ENCODE results near the gene HOXB9. TPM values are rescaled to one million over a fixed set of nuclear protein-coding genes. Genes with fewer than 3 reads are reported as not detected.
A peak's percentile ranks its signal among the peaks of the same experiment; 100 is the strongest.

HOXB9 gene
- total and polyA plus RNA-seq, 3 experiments from 2014 or later, result 2.0 to 2.6 TPM; not detected in 1

- H3K9me3 Mint-ChIP-seq, result no peaks in the 10 kb centered on the region
- H3K27me3 Mint-ChIP-seq, result peaks cover 89 to 95% of the 10 kb centered on the region in 2 donors
- peaks cover 29% of the 10 kb centered on the region for H3K4me1 ChIP-seq (ENCODE audit: insufficient read depth, low read length)
- H3K4me3 Mint-ChIP-seq, result peak overlapping the region in 1 of 7 donors; percentile 80
- H3K36me3 Mint-ChIP-seq, result no peaks in the 10 kb centered on the region
- no peak for DNase-seq
- no peak overlapping the region for H3K27ac ChIP-seq (ENCODE audit: low read depth, low read length)
- H3K4me3 ChIP-seq (ENCODE audit: low read length), result no peak overlapping the region
- H3K27me3 ChIP-seq (ENCODE audit: insufficient read depth, low read length, poor library complexity, severe bottlenecking), result peaks cover 87% of the 10 kb centered on the region
- CTCF ChIA-PET, result interaction anchor here (1.6 kb wide), 1 partner anchor 9 kb away, joined by 3 read pairs; no protein-coding TSS in a partner anchor
- H3K4me1 Mint-ChIP-seq, result peaks cover 40 to 56% (median 50%) of the 10 kb centered on the region in 3 donors
- peak overlapping the region in 1 of 8 donors; percentile 47 for H3K27ac Mint-ChIP-seq
- H3K9me3 ChIP-seq (ENCODE audit: low read length), result no peaks in the 10 kb centered on the region
- no peaks in the 10 kb centered on the region for H3K36me3 ChIP-seq (ENCODE audit: insufficient read depth, low read length)
- POLR2A ChIA-PET, result no interaction called here
These were observed 26.8 kb downstream of the HOXB9 start for GRCh38 chr17:48599354-48599753.

- H3K9me3 Mint-ChIP-seq, result no peaks in the 10 kb centered on the region
- ChIA-PET CTCF (interaction anchor here (0.6 kb wide), 1 partner anchor 1548 kb away, joined by 4 read pairs; no protein-coding TSS in a partner anchor), POLR2A (no interaction called here)
- H3K27me3 ChIP-seq (ENCODE audit: insufficient read depth, low read length, poor library complexity, severe bottlenecking), result peaks cover 85% of the 10 kb centered on the region
- H3K4me1 ChIP-seq (ENCODE audit: insufficient read depth, low read length), result peaks cover 29% of the 10 kb centered on the region
- no peak overlapping the region for H3K27ac ChIP-seq (ENCODE audit: low read depth, low read length)
- H3K27ac Mint-ChIP-seq, result peak overlapping the region in 1 of 8 donors; percentile 51
- DNase-seq, result no peak
- H3K27me3 Mint-ChIP-seq, result peaks cover 84 to 94% of the 10 kb centered on the region in 2 donors
- H3K36me3 Mint-ChIP-seq, result no peaks in the 10 kb centered on the region
- H3K4me3 Mint-ChIP-seq, result peak overlapping the region; percentile 67 to 88 (median 83)
- no peaks in the 10 kb centered on the region for H3K36me3 ChIP-seq (ENCODE audit: insufficient read depth, low read length)
- peaks cover 41 to 53% (median 50%) of the 10 kb centered on the region in 3 donors for H3K4me1 Mint-ChIP-seq
- no peak overlapping the region for H3K4me3 ChIP-seq (ENCODE audit: low read length)
- H3K9me3 ChIP-seq (ENCODE audit: low read length), result no peaks in the 10 kb centered on the region
These were observed 27.4 kb downstream of the HOXB9 start for GRCh38 chr17:48598736-48599135.

GRCh38 chr17:48597778-48598631, 28.2 kb downstream of the HOXB9 start:
- Mint-ChIP-seq H3K36me3 (no peaks in the 10 kb centered on the region), H3K4me1 (peaks cover 48 to 54% (median 51%) of the 10 kb centered on the region in 3 donors)
- H3K4me1 ChIP-seq (ENCODE audit: insufficient read depth, low read length), result peaks cover 35% of the 10 kb centered on the region

GRCh38 chr17:48597528-48597777, 28.7 kb downstream of the HOXB9 start:
- H3K4me3 Mint-ChIP-seq, result peak overlapping the region; percentile 76 to 89 (median 85)
- H3K27ac Mint-ChIP-seq, result peak overlapping the region in 2 of 8 donors; percentile 15 to 43
- H3K27me3 Mint-ChIP-seq, result peaks cover 80 to 94% of the 10 kb centered on the region in 2 donors
- Histone ChIP-seq H3K4me3 (ENCODE audit: low read length) (peak overlapping the region; percentile 47), H3K27ac (ENCODE audit: low read depth, low read length) (no peak overlapping the region), H3K9me3 (ENCODE audit: low read length) (no peaks in the 10 kb centered on the region), H3K4me1 (ENCODE audit: insufficient read depth, low read length) (peaks cover 40% of the 10 kb centered on the region), H3K36me3 (ENCODE audit: insufficient read depth, low read length) (no peaks in the 10 kb centered on the region), H3K27me3 (ENCODE audit: insufficient read depth, low read length, poor library complexity, severe bottlenecking) (peaks cover 80% of the 10 kb centered on the region)
- ChIA-PET POLR2A (no interaction called here), CTCF (no interaction called here)
- no peaks in the 10 kb centered on the region for H3K36me3 Mint-ChIP-seq
- H3K4me1 Mint-ChIP-seq, result peaks cover 52 to 55% (median 54%) of the 10 kb centered on the region in 3 donors
- H3K9me3 Mint-ChIP-seq, result no peaks in the 10 kb centered on the region
- DNase-seq, result peak in 1 of 5 donors; percentile 34

More at GRCh38 chr17:48597778-48598631, 28.2 kb downstream of the HOXB9 start:
- Mint-ChIP-seq H3K9me3 (no peaks in the 10 kb centered on the region), H3K4me3 (peak overlapping the region; percentile 76 to 89 (median 85)), H3K27me3 (peaks cover 80 to 94% of the 10 kb centered on the region in 2 donors), H3K27ac (peak overlapping the region in 3 of 8 donors; percentile 15 to 51 (median 43))
- peak overlapping the region; percentile 47 for H3K4me3 ChIP-seq (ENCODE audit: low read length)
- no peak overlapping the region for H3K27ac ChIP-seq (ENCODE audit: low read depth, low read length)
- no peaks in the 10 kb centered on the region for H3K36me3 ChIP-seq (ENCODE audit: insufficient read depth, low read length)
- DNase-seq, result peak in 3 of 5 donors; percentile 31 to 68 (median 43)
- H3K27me3 ChIP-seq (ENCODE audit: insufficient read depth, low read length, poor library complexity, severe bottlenecking), result peaks cover 81% of the 10 kb centered on the region
- H3K9me3 ChIP-seq (ENCODE audit: low read length), result no peaks in the 10 kb centered on the region
- POLR2A ChIA-PET, result no interaction called here
- CTCF ChIA-PET, result interaction anchor here (0.6 kb wide), 1 partner anchor 1549 kb away, joined by 4 read pairs; no protein-coding TSS in a partner anchor

GRCh38 chr17:48596735-48597527, 29.2 kb downstream of the HOXB9 start:
- Histone ChIP-seq H3K36me3 (ENCODE audit: insufficient read depth, low read length) (no peaks in the 10 kb centered on the region), H3K27ac (ENCODE audit: low read depth, low read length) (no peak overlapping the region), H3K9me3 (ENCODE audit: low read length) (no peaks in the 10 kb centered on the region), H3K4me1 (ENCODE audit: insufficient read depth, low read length) (peaks cover 41% of the 10 kb centered on the region), H3K27me3 (ENCODE audit: insufficient read depth, low read length, poor library complexity, severe bottlenecking) (peaks cover 78% of the 10 kb centered on the region), H3K4me3 (ENCODE audit: low read length) (peak overlapping the region; percentile 47)
- ChIA-PET POLR2A (no interaction called here), CTCF (interaction anchor here (1.4 to 1.9 kb wide), 3 partner anchors 16 to 104 kb away, joined by 4 to 5 read pairs (median 4); no protein-coding TSS in a partner anchor)
- Mint-ChIP-seq H3K4me3 (peak overlapping the region; percentile 76 to 89 (median 85)), H3K4me1 (peaks cover 49 to 54% (median 51%) of the 10 kb centered on the region in 3 donors), H3K36me3 (no peaks in the 10 kb centered on the region), H3K9me3 (no peaks in the 10 kb centered on the region), H3K27me3 (peaks cover 76 to 93% of the 10 kb centered on the region in 2 donors), H3K27ac (peak overlapping the region in 3 of 8 donors; percentile 15 to 41 (median 25))
- no peak for DNase-seq

GRCh38 chr17:48596000-48596734, 30.0 kb downstream of the HOXB9 start:
- Histone ChIP-seq H3K27me3 (ENCODE audit: insufficient read depth, low read length, poor library complexity, severe bottlenecking) (peaks cover 74% of the 10 kb centered on the region), H3K4me1 (ENCODE audit: insufficient read depth, low read length) (peaks cover 41% of the 10 kb centered on the region), H3K9me3 (ENCODE audit: low read length) (no peaks in the 10 kb centered on the region), H3K4me3 (ENCODE audit: low read length) (no peak overlapping the region), H3K36me3 (ENCODE audit: insufficient read depth, low read length) (no peaks in the 10 kb centered on the region), H3K27ac (ENCODE audit: low read depth, low read length) (no peak overlapping the region)
- Mint-ChIP-seq H3K4me1 (peaks cover 45 to 49% (median 48%) of the 10 kb centered on the region in 3 donors), H3K9me3 (no peaks in the 10 kb centered on the region), H3K4me3 (peak overlapping the region; percentile 56 to 89 (median 83)), H3K36me3 (no peaks in the 10 kb centered on the region), H3K27me3 (peaks cover 74 to 93% of the 10 kb centered on the region in 2 donors), H3K27ac (peak overlapping the region in 3 of 8 donors; percentile 15 to 47 (median 25))
- CTCF ChIA-PET, result interaction anchor here (1.4 to 3.9 kb wide), 4 partner anchors 17 to 103 kb away, joined by 4 to 18 read pairs (median 4); no protein-coding TSS in a partner anchor
- DNase-seq, result no peak
- POLR2A ChIA-PET, result interaction anchor here (0.7 kb wide), 2 partner anchors 18 to 570 kb away, joined by 4 to 8 read pairs; no protein-coding TSS in a partner anchor

GRCh38 chr17:48595278-48595999, 30.7 kb downstream of the HOXB9 start:
- H3K4me3 ChIP-seq (ENCODE audit: low read length), result no peak overlapping the region
- H3K27ac ChIP-seq (ENCODE audit: low read depth, low read length), result no peak overlapping the region
- H3K36me3 Mint-ChIP-seq, result no peaks in the 10 kb centered on the region
- peak overlapping the region in 1 of 8 donors; percentile 63 for H3K27ac Mint-ChIP-seq
- H3K9me3 ChIP-seq (ENCODE audit: low read length), result no peaks in the 10 kb centered on the region
- H3K4me1 Mint-ChIP-seq, result peaks cover 45 to 49% (median 48%) of the 10 kb centered on the region in 3 donors
- H3K4me1 ChIP-seq (ENCODE audit: insufficient read depth, low read length), result peaks cover 41% of the 10 kb centered on the region
- POLR2A ChIA-PET, result interaction anchor here (0.7 kb wide), 2 partner anchors 18 to 570 kb away, joined by 4 to 8 read pairs; no protein-coding TSS in a partner anchor
- H3K36me3 ChIP-seq (ENCODE audit: insufficient read depth, low read length), result no peaks in the 10 kb centered on the region
- H3K27me3 Mint-ChIP-seq, result peaks cover 70 to 90% of the 10 kb centered on the region in 2 donors
- no peak for DNase-seq
- no peaks in the 10 kb centered on the region for H3K9me3 Mint-ChIP-seq
- peak overlapping the region in 3 of 7 donors; percentile 23 to 56 (median 46) for H3K4me3 Mint-ChIP-seq
- peaks cover 67% of the 10 kb centered on the region for H3K27me3 ChIP-seq (ENCODE audit: insufficient read depth, low read length, poor library complexity, severe bottlenecking)
- CTCF ChIA-PET, result interaction anchor here (1.0 to 3.9 kb wide), 6 partner anchors 17 to 286 kb away, joined by 3 to 43 read pairs (median 4); no protein-coding TSS in a partner anchor

Measured in CD8-positive, alpha-beta memory T cell (primary cell).